WERI-Rb-1 (cell line): Measurements from ENCODE around the gene TGFBR3L.

Experiments used
- DNase-seq: peaks from one replicate; pipeline ENCODE4 v3.0.0-alpha.2; 2020
- H3K27ac ChIP-seq: fragments of 250-450 bp; sonication (Bioruptor Pico); 2 replicates; pipeline ENCODE4 v1.5.1; 2020; ENCODE audit warnings: mild to moderate bottlenecking, moderate library complexity
- H3K27me3 ChIP-seq: fragments of 250-450 bp; sonication (Bioruptor Pico); 2 replicates; pipeline ENCODE4 v1.5.1; 2021; ENCODE audit warnings: mild to moderate bottlenecking, low read depth, moderate library complexity; ENCODE audit not compliant: insufficient read depth, severe bottlenecking
- H3K36me3 ChIP-seq: fragments of 250-450 bp; sonication (Bioruptor Pico); 2 replicates; pipeline ENCODE4 v1.5.1; 2020; ENCODE audit warnings: mild to moderate bottlenecking, moderate library complexity
- H3K4me3 ChIP-seq: 2 replicates; pipeline ENCODE4 v1.5.1; 2011; ENCODE audit warnings: low read depth, mild to moderate bottlenecking, control low read depth, low read length
- H3K9me3 ChIP-seq: fragments of 250-450 bp; sonication (Bioruptor Pico); 2 replicates; pipeline ENCODE4 v1.5.1; 2021; ENCODE audit warnings: mild to moderate bottlenecking, moderate library complexity; ENCODE audit not compliant: severe bottlenecking
- CTCF ChIP-seq: IDR thresholded peaks from 2 replicates; pipeline ENCODE4 v1.5.1; 2011; ENCODE audit warnings: low read depth, mild to moderate bottlenecking, control low read depth, inconsistent platforms, low read length

TGFBR3L gene

DNA sequence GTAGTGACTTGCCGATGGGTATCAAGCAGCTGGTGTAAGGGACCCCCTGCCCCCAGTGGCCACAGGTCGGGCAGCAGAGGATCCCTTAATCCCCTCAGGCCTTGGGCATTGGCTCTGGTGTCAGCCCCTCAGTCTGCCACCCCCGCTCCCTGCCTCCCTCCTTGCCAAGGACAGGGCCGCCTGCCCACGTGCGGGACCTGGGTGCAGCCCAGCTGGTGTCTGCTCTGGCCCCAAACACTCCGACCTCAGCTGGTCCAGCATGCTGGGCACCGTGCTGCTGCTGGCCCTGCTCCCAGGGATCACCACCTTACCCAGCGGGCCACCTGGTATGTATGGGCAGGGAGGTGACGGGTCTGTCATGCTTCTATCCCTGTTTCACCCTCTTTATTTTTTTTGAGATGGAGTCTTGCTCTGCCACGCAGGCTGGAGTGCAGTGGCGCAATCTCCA, at the start of gene TGFBR3L:
Gene TGFBR3L (plus strand): TSS at position 233 of the 448 bp plus-strand sequence.
- peaks cover 4% of the 10 kb centered on the region for H3K9me3 ChIP-seq
- no peaks in the 10 kb centered on the region for H3K27me3 ChIP-seq
- DNase-seq: peak; percentile 30
- peaks cover 27% of the 10 kb centered on the region for H3K36me3 ChIP-seq
- H3K27ac ChIP-seq: no peak within 1 kb of the TSS
- peak within 1 kb of the TSS; percentile 61 for H3K4me3 ChIP-seq
- peak; percentile 2; the same call in 1 of the 2 replicates for TF ChIP-seq CTCF

DNA sequence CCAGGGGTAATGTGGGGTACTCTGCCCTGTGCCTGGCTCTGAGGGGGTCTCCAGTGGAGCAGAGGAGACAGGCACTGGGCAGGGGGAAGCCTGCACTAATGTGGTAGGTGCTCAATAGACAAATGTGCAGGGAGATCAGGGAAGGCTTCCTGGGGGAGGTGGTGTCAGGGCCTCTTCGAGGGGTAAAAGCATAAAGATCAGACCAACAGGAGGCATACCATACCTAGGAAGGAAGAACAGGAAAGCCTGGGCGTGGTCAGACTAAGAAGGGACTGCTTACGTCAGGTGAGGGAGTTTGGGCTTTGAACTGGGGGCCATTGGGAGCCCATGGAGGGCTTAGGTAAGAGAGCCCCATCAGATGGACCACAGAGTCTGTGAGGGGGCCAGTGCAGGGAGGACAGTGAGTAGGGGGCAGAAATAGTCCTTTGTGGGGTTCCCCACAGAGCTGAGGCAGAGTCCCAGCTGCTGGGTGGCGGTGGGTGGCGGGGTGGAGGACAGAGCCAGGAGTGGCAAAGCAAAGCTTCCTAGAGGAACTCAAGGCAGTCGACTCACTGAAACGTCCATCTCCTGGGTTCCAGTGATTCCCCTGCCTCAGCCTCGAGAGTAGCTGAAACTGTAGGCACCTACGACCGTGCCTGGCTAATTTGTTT, 49.2 kb upstream of the TGFBR3L start:
- Histone ChIP-seq H3K36me3 (peaks cover 48% of the 10 kb centered on the region), H3K9me3 (no peaks in the 10 kb centered on the region), H3K27ac (no peak overlapping the region), H3K27me3 (no peaks in the 10 kb centered on the region), H3K4me3 (no peak overlapping the region)
- no peak for TF ChIP-seq CTCF
- no peak for DNase-seq

DNA sequence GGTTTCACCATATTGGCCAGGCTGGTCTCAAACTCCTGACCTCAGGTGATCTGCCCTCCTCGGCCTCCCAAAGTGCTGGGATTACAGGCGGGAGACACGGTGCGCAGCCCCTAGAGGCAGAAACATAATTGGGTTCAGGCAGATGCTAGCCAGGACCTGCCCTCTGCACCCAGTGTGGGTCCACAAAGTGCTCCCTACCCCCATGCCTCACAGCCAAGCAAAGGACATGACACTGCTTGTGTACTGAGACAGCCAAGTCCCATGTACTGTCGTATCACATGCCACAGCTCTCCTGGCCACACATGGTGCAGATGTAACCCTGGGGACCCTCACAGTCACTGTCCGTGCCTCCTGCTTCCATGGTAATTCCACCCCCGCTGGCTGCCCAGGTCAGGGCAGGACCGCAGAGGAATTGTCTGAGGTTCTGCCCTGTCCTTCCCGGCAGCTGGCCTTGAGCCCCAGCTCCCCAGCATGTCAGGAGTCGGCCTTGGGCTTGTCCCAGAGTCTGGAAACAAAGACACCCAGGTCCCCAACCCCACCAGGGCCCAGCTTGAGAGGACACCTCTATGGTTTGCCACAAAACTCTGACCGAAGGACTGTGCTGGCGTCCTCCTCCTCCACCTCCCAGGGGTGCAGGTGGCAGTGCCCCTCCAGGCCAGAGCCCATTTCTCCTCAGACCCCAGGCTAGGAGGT, 48.1 kb upstream of the TGFBR3L start:
- no peak for DNase-seq
- peaks cover 54% of the 10 kb centered on the region for H3K36me3 ChIP-seq
- H3K9me3 ChIP-seq: no peaks in the 10 kb centered on the region
- H3K27me3 ChIP-seq: no peaks in the 10 kb centered on the region
- peak overlapping the region; percentile 59 for H3K27ac ChIP-seq
- no peak overlapping the region for H3K4me3 ChIP-seq
- peak; percentile 10; the same call in 1 of the 2 replicates for TF ChIP-seq CTCF

DNA sequence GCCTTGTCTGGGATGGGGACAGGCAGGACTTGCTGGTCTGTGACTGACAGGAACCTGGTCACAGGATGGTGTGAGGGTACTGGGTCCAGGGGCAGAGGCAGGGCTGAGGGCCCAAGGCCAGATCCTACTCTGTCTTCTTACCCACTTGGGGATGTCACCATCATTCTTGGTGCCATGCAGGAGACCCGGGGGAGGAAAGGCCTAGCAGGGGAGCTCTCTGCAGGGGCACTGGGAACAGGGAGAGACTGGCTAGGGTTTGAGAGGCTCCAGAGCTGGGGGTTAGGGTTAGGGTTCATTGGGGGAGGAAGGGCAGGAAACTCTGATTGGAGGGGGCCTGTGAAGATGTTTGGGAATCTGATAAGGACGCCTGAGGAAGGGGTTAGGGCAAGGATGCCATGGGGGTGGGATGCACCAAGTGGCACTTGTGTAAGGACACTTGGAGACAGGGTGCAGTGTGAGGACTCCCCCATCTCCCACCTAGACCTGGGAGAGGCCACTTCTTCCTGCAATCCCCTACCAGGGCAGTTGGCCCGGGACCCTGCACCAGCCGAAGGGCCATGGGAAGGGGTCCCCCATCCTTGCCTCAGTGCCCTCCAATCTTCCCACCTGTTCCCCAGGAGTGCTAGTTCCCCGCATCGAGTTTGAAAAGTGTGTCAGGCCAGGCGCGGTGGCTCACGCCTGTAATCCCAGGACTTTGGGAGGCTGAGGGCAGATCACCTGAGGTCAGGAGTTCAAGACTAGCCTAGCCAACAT, 47.4 kb upstream of the TGFBR3L start:
- H3K4me3 ChIP-seq: no peak overlapping the region
- H3K27me3 ChIP-seq: no peaks in the 10 kb centered on the region
- no peak for DNase-seq
- no peaks in the 10 kb centered on the region for H3K9me3 ChIP-seq
- peak overlapping the region; percentile 59 for H3K27ac ChIP-seq
- TF ChIP-seq CTCF: no peak
- peaks cover 55% of the 10 kb centered on the region for H3K36me3 ChIP-seq

- H3K4me3 ChIP-seq: no peak overlapping the region
- H3K9me3 ChIP-seq: no peaks in the 10 kb centered on the region
- no peak for TF ChIP-seq CTCF
- H3K27ac ChIP-seq: peak overlapping the region; percentile 62
- DNase-seq: peak; percentile 69
- H3K27me3 ChIP-seq: no peaks in the 10 kb centered on the region
- H3K36me3 ChIP-seq: peaks cover 63% of the 10 kb centered on the region
These were observed 46.3 kb upstream of the TGFBR3L start for GRCh38 chr19:7868326-7868670.
